Head of caudate nucleus (tissue), 42 donors: ENCODE measurements around the gene DOCK4.
"Not testable (repeated sequence)": the region's sequence is repeated elsewhere in the genome, so short reads cannot be mapped to it uniquely, and the experiment has no call there.

Experiments used
- DNase-seq, 42 donors: peaks; one replicate each; pipeline versions ENCODE4 v3.0.0 to v3.0.0-alpha.2; 2020 to 2021; ENCODE audit warnings: mixed read lengths in 7 of 42
- intact Hi-C: fragments of 100-400 bp; cut with DNase I; formaldehyde crosslinking; loops from one replicate; pipeline ENCODE4 v1.15.0; 2022

The DOCK4 gene

DNA sequence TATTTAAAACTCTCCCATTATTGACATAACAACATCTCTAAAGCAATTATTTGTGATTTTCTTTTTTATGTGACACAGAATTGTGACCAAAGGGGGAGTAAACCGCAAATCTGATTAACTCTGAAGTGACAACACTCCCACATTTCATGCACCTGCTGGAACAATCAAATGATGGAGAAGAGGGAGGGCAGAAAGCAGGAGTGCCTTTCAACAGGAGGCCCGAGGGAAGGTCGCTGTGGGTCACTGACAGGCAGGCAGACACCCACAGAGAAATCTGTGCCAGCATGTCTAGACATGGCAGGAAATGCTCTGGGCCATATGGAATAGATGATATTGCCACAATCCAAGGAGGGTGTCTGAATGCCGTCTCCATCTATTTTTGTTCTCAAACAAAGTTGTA is 247.3 kb downstream of the DOCK4 start:
- intact Hi-C loops, result no loop called here
- peak in 19 of 42 donors; percentile 12 to 63 (median 24) for DNase-seq

DNA sequence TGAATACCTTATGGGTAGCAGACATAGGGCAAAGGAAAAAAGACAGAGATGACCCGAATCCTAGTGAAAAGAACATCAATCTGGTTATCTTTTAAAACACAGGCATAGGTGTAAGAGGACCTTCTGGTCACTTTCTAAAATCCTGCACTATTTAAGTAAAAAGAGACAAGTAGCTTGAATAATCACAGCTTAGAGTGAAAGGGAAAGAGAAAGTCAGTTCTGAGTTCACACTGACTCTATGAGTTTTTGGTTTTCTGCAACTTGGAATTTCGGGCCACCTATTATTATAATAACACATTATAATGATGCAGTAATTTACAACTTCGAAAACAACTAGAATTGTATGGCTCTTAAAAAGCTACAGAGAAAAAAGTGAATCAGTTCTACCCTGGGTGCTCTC is 247.8 kb downstream of the DOCK4 start:
- intact Hi-C loops, result no loop called here
- no peak for DNase-seq

DNA sequence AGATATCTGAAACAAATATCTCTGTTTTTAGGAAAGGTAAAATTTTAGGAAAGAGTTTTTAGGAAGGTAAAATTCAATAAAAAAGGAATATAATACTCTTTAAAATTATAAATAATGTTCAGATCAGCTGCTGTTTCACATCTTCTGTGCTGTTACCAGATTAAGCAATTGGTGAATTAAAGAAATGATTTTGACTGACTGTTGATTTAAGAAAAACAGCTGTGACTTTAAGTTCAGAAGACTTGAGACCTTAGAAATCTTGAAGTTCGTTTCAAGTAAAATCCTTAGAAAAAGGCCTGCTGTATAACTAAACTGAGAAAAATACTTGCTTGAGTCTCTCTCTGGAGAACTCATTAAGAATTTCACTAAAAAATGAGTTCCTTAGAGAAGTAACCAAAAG is 250.6 kb downstream of the DOCK4 start:
- no peak for DNase-seq
- intact Hi-C loops, result no loop called here

DNA sequence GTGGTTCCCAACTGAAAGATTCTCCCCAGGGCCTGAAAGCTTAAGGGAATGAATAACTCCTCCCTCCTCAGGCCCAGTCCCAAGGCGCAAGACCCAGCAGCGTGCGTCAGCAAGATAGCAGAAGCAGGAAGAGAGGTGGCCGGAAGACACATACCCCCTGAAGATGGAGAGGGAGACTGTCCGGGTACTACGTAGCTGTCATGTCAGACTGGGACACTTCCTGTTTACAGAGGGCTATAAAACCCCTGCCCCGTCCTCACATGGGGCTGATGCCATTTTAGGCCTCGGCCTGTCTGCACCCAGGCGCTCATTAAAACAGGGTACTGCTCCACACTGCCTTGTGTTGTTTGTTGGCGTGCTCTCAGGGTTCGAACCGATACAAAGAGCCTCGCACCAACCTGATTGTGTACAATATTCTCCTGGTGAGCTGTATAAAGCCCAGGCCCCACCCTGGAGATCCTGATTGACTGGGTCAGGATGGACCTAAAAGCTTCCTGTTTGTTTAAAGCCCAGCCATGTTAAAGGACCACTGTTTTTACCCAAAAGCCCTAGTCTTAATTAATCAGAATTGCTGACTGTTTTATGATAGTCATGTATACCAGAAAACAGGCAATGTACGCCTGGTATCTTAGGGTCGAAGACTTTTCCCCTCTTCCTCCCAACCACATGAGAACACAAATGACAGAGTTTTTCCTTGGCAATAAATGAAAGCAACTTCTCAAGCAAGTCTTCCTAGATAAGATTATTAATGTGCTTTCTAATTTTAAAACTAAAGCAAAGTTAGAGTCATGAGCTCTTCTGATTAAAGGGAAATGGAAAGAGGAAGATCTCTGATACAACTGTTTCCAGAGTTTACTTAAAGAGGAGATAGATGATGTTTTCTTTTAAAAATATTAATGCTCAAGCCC is 251.5 kb downstream of the DOCK4 start:
- DNase-seq, result peak in 30 of 42 donors; percentile 6 to 64 (median 35)
- intact Hi-C loops, result no loop called here

DNA sequence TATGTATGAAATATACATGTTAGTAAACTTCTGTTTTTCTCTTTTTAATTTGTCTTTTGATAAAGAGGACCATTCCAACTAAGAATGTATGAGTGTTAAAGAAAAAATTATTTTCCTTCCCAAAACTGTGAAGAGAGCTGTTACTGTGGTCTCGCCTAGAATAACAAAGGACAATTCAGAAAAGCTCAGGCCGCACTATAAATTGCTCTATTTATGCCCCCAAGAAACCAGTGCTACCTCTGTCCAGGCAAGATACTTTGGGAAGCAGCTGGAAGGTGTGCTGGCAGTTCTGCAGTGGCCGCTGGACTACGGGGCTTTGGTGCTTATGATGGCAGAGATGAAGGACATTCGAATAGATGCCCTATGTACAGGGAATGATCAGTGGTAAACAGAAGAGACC is 252.1 kb downstream of the DOCK4 start:
- intact Hi-C loops, result no loop called here
- DNase-seq, result peak in 1 of 42 donors; percentile 7

DNA sequence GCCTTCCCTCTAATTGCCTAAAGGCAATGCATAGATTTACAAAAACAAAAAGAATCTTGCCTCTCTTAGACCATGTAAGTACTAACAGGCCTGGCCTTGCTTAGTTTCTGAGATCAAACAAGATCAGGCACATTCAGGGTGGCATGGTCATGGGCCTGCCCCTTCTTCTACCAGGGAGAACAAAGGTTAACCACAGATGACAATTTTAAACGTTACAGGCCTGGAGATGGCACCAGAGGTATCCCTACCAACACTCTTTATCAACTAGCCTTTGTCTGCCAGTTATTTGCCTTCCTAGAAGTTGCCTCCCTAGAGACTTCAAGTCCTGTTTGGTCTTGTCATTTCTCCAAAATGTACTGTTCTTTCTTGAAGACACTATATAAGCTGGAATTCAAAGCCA is 252.6 kb downstream of the DOCK4 start:
- peak in 17 of 42 donors; percentile 9 to 67 (median 37) for DNase-seq
- intact Hi-C loops, result no loop called here

DNA sequence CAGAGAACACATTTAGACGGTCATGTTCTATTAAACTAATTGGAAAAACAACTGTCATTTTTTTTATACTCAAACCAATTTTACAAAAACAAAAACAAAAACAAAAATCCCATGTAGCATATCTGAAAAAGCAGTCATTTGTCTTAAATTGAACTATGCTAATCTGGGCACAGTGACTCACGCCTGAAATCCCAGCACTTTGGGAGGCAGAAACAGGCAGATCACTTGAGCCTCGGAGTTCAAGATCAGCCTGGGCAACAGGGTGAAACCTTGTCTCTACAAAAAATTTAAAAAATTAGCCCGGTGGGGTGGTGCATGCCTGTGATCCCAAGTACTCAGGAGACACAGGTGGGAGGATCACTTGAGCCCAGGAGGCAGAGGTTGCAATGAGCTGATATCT is 253.4 kb downstream of the DOCK4 start:
- intact Hi-C loops, result no loop called here
- no peak for DNase-seq

DNA sequence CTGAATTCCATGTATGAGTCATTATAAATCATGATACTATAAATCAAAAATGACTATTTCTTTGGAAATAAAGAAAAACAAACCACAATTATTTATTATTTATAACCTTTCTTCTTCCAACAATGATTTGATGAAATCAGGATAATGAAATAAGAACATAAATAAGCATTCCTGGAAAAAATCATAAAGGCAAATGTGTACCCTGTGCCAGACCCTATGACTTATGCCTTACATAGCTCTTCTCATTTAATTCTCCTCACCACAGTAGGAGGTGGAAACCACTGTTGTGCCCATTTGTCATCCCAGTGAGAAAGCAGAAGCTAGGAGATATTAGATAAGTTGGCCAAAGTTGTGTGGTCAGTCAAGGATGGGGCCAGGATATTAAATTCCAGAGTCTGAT is 255.1 kb downstream of the DOCK4 start:
- no peak for DNase-seq
- intact Hi-C loops, result no loop called here

DNA sequence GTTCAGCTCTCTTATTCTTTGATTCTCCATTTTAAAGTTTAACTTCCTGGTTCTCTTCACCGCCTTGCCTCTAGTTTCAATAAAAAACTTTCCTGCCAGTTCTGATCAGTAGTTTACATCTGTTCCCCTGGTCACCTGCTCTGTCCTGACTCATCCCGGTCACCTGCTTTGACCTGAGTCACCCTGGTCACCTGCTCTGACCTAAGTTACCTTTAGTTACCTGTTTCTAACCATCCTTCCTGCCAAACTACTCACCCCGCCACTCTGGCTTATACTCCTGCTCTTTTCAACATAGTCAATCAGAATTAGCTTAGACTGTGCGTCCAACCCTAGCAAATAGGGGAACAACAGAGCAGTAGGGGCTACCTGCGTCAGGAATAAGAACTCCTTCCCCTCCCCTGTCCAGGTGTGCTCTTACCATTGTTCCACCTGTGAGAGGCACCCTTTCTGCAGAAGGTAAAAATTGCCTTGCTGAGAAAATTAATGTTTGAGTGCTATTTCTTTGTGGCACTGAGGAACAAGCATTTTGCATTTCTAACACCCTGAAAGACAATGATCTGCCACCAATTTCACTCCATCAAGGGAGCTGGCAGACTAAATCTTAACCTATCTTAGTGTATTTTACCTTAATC is 263.6 kb downstream of the DOCK4 start:
- DNase-seq, result no peak
- intact Hi-C loops, result no loop called here

DNA sequence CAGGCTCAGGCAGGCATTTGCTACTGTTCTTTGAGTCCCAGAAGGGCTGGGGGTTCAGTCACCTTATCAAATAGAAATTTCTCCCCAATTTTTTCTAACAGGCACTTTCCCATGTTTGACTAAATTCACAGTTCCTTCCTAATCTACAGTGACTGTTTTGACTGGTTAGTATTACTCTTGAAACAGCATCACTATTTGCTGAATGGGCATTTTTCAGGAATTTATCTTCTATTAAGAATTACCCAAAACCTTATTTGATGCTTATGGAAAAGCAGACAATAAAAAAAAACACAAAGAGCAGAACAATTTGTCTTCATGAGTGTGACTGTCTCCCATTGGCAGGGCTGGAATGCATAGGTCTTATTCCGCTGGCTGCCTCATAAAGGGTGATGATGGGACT is 269.0 kb downstream of the DOCK4 start:
- DNase-seq, result no peak
- intact Hi-C loops, result no loop called here

DNA sequence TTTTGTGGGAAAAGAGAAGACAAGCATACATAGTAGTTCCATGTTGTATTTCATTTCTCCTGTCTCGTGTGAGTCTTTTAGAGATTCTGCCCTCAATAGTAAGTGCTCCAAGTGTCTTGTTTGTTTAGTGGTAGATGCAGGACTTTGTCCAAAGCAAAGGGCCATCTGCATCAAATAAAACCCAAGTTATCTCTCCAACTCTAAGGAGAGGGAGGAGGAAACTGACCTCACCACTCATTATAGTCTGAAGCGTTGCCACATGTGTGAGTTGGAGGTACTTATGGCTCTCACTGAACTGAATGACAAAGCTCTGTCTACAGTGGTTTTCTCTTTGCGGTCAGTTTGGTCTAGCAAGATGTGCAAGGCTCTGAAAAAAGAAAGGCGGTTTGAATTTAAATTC is 272.6 kb downstream of the DOCK4 start:
- no peak for DNase-seq

DNA sequence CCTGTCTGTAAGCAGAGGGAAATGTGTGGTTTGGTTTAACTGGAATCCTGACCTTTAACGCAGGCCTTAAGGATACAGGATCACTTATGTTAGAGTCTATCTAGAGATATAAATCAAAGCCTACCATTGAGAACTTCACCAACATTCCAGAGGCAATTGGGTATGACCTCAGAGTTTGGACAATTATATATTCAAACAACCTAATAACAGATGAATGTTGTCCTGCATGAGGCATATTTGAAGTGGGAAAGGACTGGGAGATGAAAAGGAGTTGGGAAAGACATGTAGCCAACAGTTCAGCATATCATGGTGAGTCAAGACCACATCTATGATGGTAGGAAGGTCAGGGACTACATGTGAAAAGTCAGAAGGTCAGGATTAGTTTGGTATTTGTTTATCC is 274.2 kb downstream of the DOCK4 start:
- no peak for DNase-seq

More for the DNA sequence above, 272.6 kb downstream of the DOCK4 start:
- intact Hi-C loops, result no loop called here

DNA sequence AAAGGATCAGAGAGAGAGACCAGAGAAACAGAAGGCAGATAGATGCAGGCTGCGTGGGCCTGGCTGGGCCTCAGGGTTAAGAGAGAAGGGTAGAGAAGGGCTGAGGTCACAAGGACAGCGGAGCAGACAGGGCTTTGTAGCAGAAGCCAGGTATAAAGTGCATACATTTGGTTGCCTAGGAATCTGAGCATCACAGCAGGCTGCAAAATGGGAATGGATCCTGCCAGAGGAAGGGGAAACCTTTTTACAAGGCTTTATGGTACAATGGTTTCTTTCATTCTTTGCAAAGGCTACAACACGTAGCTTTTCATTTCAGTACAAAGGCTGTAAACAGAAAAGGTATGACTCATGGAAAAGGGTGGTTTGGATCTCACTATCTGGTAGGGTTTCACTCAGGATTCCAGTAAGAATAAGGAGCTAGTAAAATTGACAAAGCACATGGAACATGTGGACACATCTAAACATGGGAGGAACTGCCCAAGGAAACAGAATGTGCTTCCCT is 275.1 kb downstream of the DOCK4 start:
- intact Hi-C loops, result no loop called here
- no peak for DNase-seq

More for the DNA sequence above, 274.2 kb downstream of the DOCK4 start:
- intact Hi-C loops, result no loop called here

DNA sequence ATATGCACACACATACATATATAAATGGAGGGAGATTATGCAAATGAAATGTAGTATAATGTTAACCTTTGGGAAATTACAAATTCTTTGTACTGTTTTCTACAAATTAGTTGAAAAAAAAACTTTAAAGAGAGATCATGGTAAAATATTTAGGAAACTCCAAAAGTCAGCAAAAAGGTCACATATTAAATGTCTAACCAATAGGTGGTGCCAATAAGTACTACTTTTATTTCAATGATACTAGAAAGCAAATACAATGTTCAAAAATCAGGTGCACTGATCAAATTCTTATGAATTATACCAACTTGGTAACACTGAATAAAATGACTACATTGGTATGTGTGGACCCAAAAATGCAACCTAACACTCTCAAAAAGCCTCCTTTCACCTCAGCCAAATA is 276.9 kb downstream of the DOCK4 start:
- intact Hi-C loops, result no loop called here
- DNase-seq, result no peak

DNA sequence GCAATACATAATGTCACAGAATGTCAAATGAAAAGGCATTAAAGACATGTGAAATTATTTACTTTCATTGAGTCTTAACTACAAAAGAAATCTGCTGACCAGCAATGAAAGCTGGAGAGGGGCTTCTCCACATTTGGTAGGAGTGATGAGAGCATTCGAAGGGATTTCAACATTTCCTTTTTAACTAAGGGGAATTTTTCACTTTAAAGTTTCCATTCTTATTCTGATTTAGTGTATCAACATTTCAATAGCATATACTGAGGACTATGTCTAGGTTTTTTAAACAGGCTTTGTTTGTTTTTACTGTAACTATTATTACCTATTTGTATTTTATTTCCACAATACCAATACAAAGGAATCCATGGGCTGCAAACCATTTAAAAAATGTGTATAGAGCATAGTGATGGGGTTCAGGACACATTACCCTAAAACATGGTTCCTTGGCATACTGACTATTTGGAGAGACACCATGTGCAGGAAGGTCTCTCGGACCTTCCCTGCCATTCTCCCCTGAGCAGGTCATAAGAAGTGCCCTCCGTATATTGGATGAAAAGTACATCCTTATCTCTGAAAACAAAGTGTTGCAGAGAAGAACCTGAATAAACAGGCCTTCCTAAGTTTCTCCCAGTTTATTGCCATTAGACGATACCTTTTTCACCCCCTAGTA is 278.7 kb downstream of the DOCK4 start:
- no peak for DNase-seq
- intact Hi-C loops, result no loop called here

DNA sequence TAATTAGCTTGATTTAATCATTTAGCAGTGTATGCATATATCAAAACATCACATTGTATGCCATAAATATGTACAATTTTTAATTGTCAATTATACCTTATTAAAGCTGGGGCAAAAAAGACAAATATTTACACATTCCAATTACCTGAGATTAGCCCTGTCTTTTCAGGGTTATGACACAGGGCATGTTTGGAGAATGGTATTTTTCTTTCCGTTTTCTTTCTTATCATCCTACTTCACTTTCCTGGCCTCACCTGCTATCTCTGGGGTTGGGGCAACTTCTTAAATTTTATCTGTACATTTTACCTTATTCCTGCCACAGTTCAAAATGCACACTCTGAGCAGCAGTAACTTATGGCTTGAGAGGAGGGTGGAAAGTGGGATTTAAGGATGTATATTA is 285.9 kb downstream of the DOCK4 start:
- DNase-seq, result no peak

DNA sequence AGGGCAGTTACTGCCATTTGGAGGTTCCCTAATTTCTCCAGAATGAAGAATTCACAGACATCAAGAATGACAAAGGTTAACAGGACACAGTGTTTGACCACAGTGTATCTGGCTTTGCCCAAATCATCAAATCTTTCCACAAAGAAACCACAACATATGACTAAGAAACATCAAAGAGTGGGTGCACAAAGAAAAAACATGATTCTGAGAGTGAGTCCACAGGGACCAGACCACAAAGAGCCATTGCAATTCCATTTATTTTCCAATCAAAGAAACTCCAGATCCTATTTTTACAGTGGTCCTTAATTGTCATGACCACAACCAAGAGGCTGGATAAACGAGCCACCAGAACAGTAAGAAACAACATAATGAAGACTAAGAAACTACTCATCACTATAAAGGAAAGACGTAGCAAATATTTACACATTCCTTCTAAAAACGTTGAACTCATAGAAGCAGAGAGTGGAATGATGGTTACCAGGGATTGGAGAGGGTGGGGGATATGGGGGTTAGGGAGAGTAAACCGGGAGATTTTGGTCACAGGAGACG is 286.5 kb downstream of the DOCK4 start:
- DNase-seq, result no peak
- intact Hi-C loops, result no loop called here

More for the DNA sequence above, 285.9 kb downstream of the DOCK4 start:
- intact Hi-C loops, result no loop called here

DNA sequence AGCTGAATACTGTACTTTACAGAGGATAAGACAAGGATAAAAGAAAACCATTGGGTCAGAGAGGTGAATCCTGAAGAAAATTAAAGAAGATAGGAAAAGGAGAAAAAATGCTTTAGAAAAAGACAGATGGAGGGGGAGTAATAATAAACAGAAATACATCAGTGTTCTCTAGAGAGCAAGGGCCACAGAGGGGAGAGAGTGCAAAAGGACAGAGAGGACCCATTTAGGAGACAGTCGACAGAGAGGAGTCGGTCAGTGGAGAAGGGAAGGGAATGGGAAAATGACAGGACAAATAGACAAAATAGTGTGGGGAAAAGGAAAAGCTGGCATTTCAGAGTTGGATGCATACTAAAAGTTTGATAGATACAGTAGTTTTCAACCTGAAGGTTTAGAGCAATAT is 287.0 kb downstream of the DOCK4 start:
- intact Hi-C loops, result no loop called here
- DNase-seq, result no peak

DNA sequence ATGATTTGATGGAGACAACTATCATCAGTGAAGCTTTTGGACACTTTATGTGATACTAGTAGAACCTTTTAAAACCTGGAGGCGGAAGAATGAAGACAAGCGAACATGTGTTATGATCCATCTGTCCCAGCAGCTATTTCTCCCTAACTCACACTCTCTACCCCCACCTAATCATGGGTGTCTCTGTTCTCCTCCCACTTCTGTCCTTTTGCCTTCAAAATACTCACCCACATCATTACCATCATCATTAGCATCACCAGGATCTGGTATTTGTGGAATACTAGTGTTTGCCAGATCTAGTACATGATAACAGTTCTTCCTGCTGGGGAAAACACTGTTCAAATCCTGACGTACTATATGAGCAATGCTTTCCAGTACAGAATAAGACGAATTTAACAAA is 287.7 kb downstream of the DOCK4 start:
- intact Hi-C loops, result no loop called here
- peak in 6 of 42 donors; percentile 8 to 51 (median 33) for DNase-seq

DNA sequence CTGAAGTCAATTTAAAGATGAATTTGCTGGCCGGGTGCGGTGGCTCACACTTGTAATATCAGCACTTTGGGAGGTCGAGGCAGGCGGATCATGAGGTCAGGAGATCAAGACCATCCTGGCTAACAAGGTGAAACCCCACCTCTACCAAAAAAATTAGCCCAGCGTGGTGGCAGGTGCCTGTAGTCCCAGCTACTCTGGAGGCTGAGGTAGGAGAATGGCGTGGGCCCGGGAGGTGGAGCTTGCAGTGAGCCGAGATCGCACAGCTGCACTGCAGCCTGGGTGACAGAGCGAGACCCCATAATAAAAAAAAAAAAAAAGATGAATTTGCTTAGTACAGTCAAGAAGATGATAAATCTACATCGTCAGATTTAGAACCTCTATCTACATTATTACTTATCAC is 288.8 kb downstream of the DOCK4 start:
- DNase-seq, intact Hi-C loops: not testable (repeated sequence)
